Loucy (cell line): Measurements from ENCODE around the gene MEGF6.
"Not testable (repeated sequence)": the region's sequence is repeated elsewhere in the genome, so short reads cannot be mapped to it uniquely, and the experiment has no call there.

ENCODE experiments used
- H2AFZ ChIP-seq: fragments of 200-600 bp; sonication (generic); 2 replicates; pipeline ENCODE4 v1.6.0; 2016; ENCODE audit warnings: antibody characterized with exemption, mild to moderate bottlenecking, low read length, moderate library complexity
- H3F3A ChIP-seq: fragments of 200-600 bp; 2 replicates; pipeline ENCODE4 v1.6.0; 2016; ENCODE audit warnings: antibody characterized with exemption, low read depth, mild to moderate bottlenecking
- H3K27me3 ChIP-seq: fragments of 200-600 bp; sonication (generic); 2 replicates; pipeline ENCODE4 v1.6.1; 2014; ENCODE audit warnings: low read length, mild to moderate bottlenecking; ENCODE audit not compliant: insufficient read depth, poor library complexity, severe bottlenecking
- H3K36me3 ChIP-seq: fragments of 200-600 bp; sonication (generic); 2 replicates; pipeline ENCODE4 v1.6.1; 2016; ENCODE audit warnings: low read length; ENCODE audit not compliant: insufficient read depth
- H3K4me1 ChIP-seq: fragments of 200-600 bp; sonication (generic); 2 replicates; pipeline ENCODE4 v1.5.1; 2014; ENCODE audit warnings: low read length, mild to moderate bottlenecking; ENCODE audit not compliant: insufficient read depth, poor library complexity, severe bottlenecking
- H3K4me2 ChIP-seq: fragments of 200-600 bp; sonication (generic); 2 replicates; pipeline ENCODE4 v1.6.0; 2014; ENCODE audit warnings: antibody characterized with exemption, low read length, low read depth, mild to moderate bottlenecking; ENCODE audit not compliant: poor library complexity, severe bottlenecking
- H3K4me3 ChIP-seq: fragments of 200-600 bp; sonication (generic); 2 replicates; pipeline ENCODE4 v1.5.1; 2014; ENCODE audit warnings: low read length, mild to moderate bottlenecking, mixed read lengths; ENCODE audit not compliant: poor library complexity, severe bottlenecking
- H3K79me2 ChIP-seq: fragments of 200-600 bp; sonication (generic); 2 replicates; pipeline ENCODE4 v1.6.1; 2014; ENCODE audit warnings: low read length; ENCODE audit not compliant: insufficient read depth
- H3K9ac ChIP-seq: fragments of 200-600 bp; sonication (generic); 2 replicates; pipeline ENCODE4 v1.6.0; 2014; ENCODE audit warnings: mild to moderate bottlenecking, low read depth, low read length, moderate library complexity; ENCODE audit not compliant: poor library complexity, severe bottlenecking
- H3K9me2 ChIP-seq: fragments of 200-600 bp; sonication (generic); replicated peaks from 2 replicates; pipeline ENCODE4 v1.6.1; 2016; ENCODE audit warnings: low read depth, low read length, mixed read lengths
- H3K9me3 ChIP-seq: fragments of 200-600 bp; sonication (generic); 2 replicates; pipeline ENCODE4 v1.6.1; 2014; ENCODE audit warnings: mild to moderate bottlenecking, antibody characterized with exemption, low read length, low read depth; ENCODE audit not compliant: insufficient read depth
- H4K20me1 ChIP-seq: fragments of 200-600 bp; sonication (generic); 2 replicates; pipeline ENCODE4 v1.6.0; 2014; ENCODE audit warnings: antibody characterized with exemption, low read length, mild to moderate bottlenecking; ENCODE audit not compliant: insufficient read depth, poor library complexity, severe bottlenecking
- CTCF ChIP-seq: fragments of 200-600 bp; sonication (generic); conservative IDR thresholded peaks from 2 replicates; pipeline ENCODE4 v1.5.1; 2014; ENCODE audit warnings: mild to moderate bottlenecking, antibody characterized with exemption, low read length
- EZH2phosphoT487 ChIP-seq: fragments of 200-600 bp; IDR thresholded peaks from 2 replicates; pipeline ENCODE4 v1.6.1; 2018; ENCODE audit warnings: antibody characterized with exemption, mild to moderate bottlenecking, moderate library complexity, borderline replicate concordance

The MEGF6 gene

GRCh38 chr1:3588395-3588794 is 22.9 kb downstream of the MEGF6 start:
- Histone ChIP-seq H3K79me2 (no peaks in the 10 kb centered on the region), H2AFZ (no peak overlapping the region), H3K9me2 (no peaks in the 10 kb centered on the region), H4K20me1 (no peaks in the 10 kb centered on the region), H3K4me1 (peaks cover under 1% of the 10 kb centered on the region), H3K9ac (no peak overlapping the region), H3K4me2 (no peak overlapping the region), H3K27me3 (no peaks in the 10 kb centered on the region), H3K4me3 (no peak overlapping the region), H3K9me3 (no peaks in the 10 kb centered on the region), H3F3A (no peaks in the 10 kb centered on the region), H3K36me3 (no peaks in the 10 kb centered on the region)
- TF ChIP-seq CTCF (0 out of 2 replicates have a peak, but pooled peaks have one; percentile 12), EZH2phosphoT487 (no peak)

GRCh38 chr1:3586986-3587759 is 24.1 kb downstream of the MEGF6 start:
- Histone ChIP-seq H3K36me3 (no peaks in the 10 kb centered on the region), H3K79me2 (no peaks in the 10 kb centered on the region), H3K9ac (no peak overlapping the region), H3K4me1 (no peaks in the 10 kb centered on the region), H3F3A (no peaks in the 10 kb centered on the region), H3K9me2 (no peaks in the 10 kb centered on the region), H3K4me3 (no peak overlapping the region), H4K20me1 (no peaks in the 10 kb centered on the region), H3K4me2 (no peak overlapping the region), H3K27me3 (no peaks in the 10 kb centered on the region), H3K9me3 (no peaks in the 10 kb centered on the region), H2AFZ (no peak overlapping the region)
- TF ChIP-seq CTCF, result no peak
- TF ChIP-seq EZH2phosphoT487, result no peak

GRCh38 chr1:3585940-3586568 is 25.3 kb downstream of the MEGF6 start:
- Histone ChIP-seq H3K4me2 (no peak overlapping the region), H3K4me1 (no peaks in the 10 kb centered on the region), H2AFZ (no peak overlapping the region), H3K9ac (no peak overlapping the region), H3K27me3 (no peaks in the 10 kb centered on the region), H3F3A (no peaks in the 10 kb centered on the region), H3K9me2 (no peaks in the 10 kb centered on the region), H4K20me1 (no peaks in the 10 kb centered on the region), H3K4me3 (no peak overlapping the region), H3K79me2 (no peaks in the 10 kb centered on the region), H3K36me3 (no peaks in the 10 kb centered on the region), H3K9me3 (no peaks in the 10 kb centered on the region)
- no peak for TF ChIP-seq CTCF
- no peak for TF ChIP-seq EZH2phosphoT487

- H3K4me3 ChIP-seq, H4K20me1 ChIP-seq, H3K36me3 ChIP-seq, H3K27me3 ChIP-seq, H3K9me2 ChIP-seq, H3K4me1 ChIP-seq, H3K4me2 ChIP-seq, H2AFZ ChIP-seq, H3F3A ChIP-seq, H3K9me3 ChIP-seq, H3K79me2 ChIP-seq, H3K9ac ChIP-seq: not testable (repeated sequence)
Observed at GRCh38 chr1:3585353-3585868, 25.9 kb downstream of the MEGF6 start.
